Neural progenitor cell (in vitro differentiated cells): ENCODE data around the gene GET3. TPM values are rescaled to one million over a fixed set of nuclear protein-coding genes. Genes with fewer than 3 reads are reported as not detected.

Source experiments
- DNase-seq: peaks from one replicate; pipeline ENCODE4 v3.0.0-alpha.2; 2016; ENCODE audit warnings: low spot score
- H2AFZ ChIP-seq: fragments of 200-600 bp; sonication (generic); replicated peaks from 2 replicates; pipeline ENCODE4 v1.6.1; 2016; ENCODE audit warnings: antibody characterized with exemption
- H3F3A ChIP-seq: fragments of 200-600 bp; sonication (generic); 2 replicates; pipeline ENCODE4 v1.6.1; 2016; ENCODE audit warnings: antibody characterized with exemption, low read depth
- H3K27ac ChIP-seq: fragments of 200-600 bp; sonication (generic); 2 replicates; pipeline ENCODE4 v1.5.1; 2016; ENCODE audit warnings: mild to moderate bottlenecking
- H3K27me3 ChIP-seq: fragments of 200-600 bp; sonication (generic); 2 replicates; pipeline ENCODE4 v1.6.1; 2016; ENCODE audit warnings: mild to moderate bottlenecking, moderate library complexity
- H3K36me3 ChIP-seq: fragments of 200-600 bp; sonication (generic); 2 replicates; pipeline ENCODE4 v1.5.1; 2016
- H3K4me1 ChIP-seq: fragments of 200-600 bp; sonication (generic); 2 replicates; pipeline ENCODE4 v1.6.1; 2016; ENCODE audit warnings: mixed run types
- H3K4me2 ChIP-seq: fragments of 200-600 bp; sonication (generic); 2 replicates; pipeline ENCODE4 v1.6.1; 2016
- H3K4me3 ChIP-seq: fragments of 200-600 bp; sonication (generic); 2 replicates; pipeline ENCODE4 v1.5.1; 2016
- H3K79me2 ChIP-seq: fragments of 200-600 bp; sonication (generic); 2 replicates; pipeline ENCODE4 v1.6.1; 2016; ENCODE audit warnings: low read depth
- H3K9ac ChIP-seq: fragments of 200-600 bp; sonication (generic); 2 replicates; pipeline ENCODE4 v1.6.1; 2016
- H3K9me3 ChIP-seq: fragments of 200-600 bp; sonication (generic); 2 replicates; pipeline ENCODE4 v1.5.1; 2016; ENCODE audit warnings: low read depth
- H4K20me1 ChIP-seq: fragments of 200-600 bp; sonication (generic); 2 replicates; pipeline ENCODE4 v1.6.1; 2016; ENCODE audit warnings: low read depth
- H3K27ac Mint-ChIP-seq: 3 replicates; pipeline ENCODE4 v1.8.0; 2021; ENCODE audit warnings: mixed read lengths
- H3K27me3 Mint-ChIP-seq: 2 replicates; pipeline ENCODE4 v1.8.0; 2022; ENCODE audit warnings: low read depth, mild to moderate bottlenecking, inconsistent platforms, moderate library complexity, mixed read lengths; ENCODE audit not compliant: insufficient read depth
- H3K36me3 Mint-ChIP-seq: 3 replicates; pipeline ENCODE4 v1.8.0; 2021; ENCODE audit warnings: mixed read lengths
- H3K4me1 Mint-ChIP-seq: 3 replicates; pipeline ENCODE4 v1.8.0; 2021; ENCODE audit warnings: mixed read lengths
- H3K4me3 Mint-ChIP-seq: 3 replicates; pipeline ENCODE4 v1.8.0; 2021; ENCODE audit warnings: mild to moderate bottlenecking, moderate library complexity, mixed read lengths
- H3K9me3 Mint-ChIP-seq: 3 replicates; pipeline ENCODE4 v1.8.0; 2020; ENCODE audit warnings: mixed read lengths
- CTCF ChIP-seq: fragments of 200-600 bp; sonication (generic); IDR thresholded peaks from 2 replicates; pipeline ENCODE4 v1.5.1; 2017; ENCODE audit warnings: antibody characterized with exemption, mild to moderate bottlenecking
- EZH2 ChIP-seq: fragments of 200-600 bp; sonication (generic); IDR thresholded peaks from 2 replicates; pipeline ENCODE4 v1.6.1; 2017; ENCODE audit warnings: antibody characterized with exemption, mild to moderate bottlenecking, moderate library complexity
- EZH2phosphoT487 ChIP-seq: fragments of 200-600 bp; sonication (generic); IDR thresholded peaks from 2 replicates; pipeline ENCODE4 v1.6.1; 2017; ENCODE audit warnings: antibody characterized with exemption
- total RNA-seq: library from RNA; depleted of rRNA; stranded (reverse); fragments of >200 nt; gene quantifications from 2 replicates; pipeline ENCODE4 v1.2.3, GENCODE V29; 2015; ENCODE audit warnings: low replicate concordance

Gene GET3
- total RNA-seq, 1 donor from 2014 or later: 62.9 TPM

DNA sequence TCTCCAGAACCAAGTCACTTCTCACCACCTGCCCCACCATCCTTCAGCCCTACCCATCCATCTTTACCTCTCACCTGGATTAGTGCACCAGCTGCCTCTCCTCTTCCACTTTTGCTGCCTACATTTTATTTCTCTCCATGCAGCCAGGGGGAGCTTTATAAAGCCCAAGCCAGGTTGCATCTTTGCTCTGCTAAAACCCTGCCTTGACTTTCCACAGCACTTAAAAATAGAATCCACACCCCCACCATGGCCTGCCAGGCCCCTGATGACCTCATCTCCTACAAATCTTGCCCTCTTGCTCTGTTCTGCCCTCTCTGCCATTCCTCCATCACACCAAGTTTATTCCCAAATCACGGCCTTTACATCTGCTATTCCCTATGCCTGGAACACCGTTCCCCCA is 36.3 kb downstream of the GET3 start:
- DNase-seq: no peak
- H3K36me3 ChIP-seq: no peaks in the 10 kb centered on the region
- no peak overlapping the region for H2AFZ ChIP-seq
- no peak overlapping the region for H3K4me2 ChIP-seq
- no peaks in the 10 kb centered on the region for H3K79me2 ChIP-seq
- no peak overlapping the region for H3K27ac Mint-ChIP-seq
- peaks cover 4% of the 10 kb centered on the region for H3K36me3 Mint-ChIP-seq
- no peaks in the 10 kb centered on the region for H3K9me3 Mint-ChIP-seq
- H3K27ac ChIP-seq: no peak overlapping the region
- peaks cover 11% of the 10 kb centered on the region for H3K4me1 ChIP-seq
- peaks cover 34% of the 10 kb centered on the region for H3F3A ChIP-seq
- peaks cover 5% of the 10 kb centered on the region for H3K27me3 Mint-ChIP-seq
- H3K4me1 Mint-ChIP-seq: peaks cover 20% of the 10 kb centered on the region
- H3K27me3 ChIP-seq: peaks cover 13% of the 10 kb centered on the region
- H4K20me1 ChIP-seq: no peaks in the 10 kb centered on the region
- H3K9ac ChIP-seq: no peak overlapping the region
- H3K9me3 ChIP-seq: no peaks in the 10 kb centered on the region
- peak overlapping the region; percentile 34 for H3K4me3 Mint-ChIP-seq
- TF ChIP-seq EZH2phosphoT487 (no peak), EZH2 (no peak), CTCF (peak; percentile 22)
- no peak overlapping the region for H3K4me3 ChIP-seq

GRCh38 chr19:12774588-12775555 is 37.6 kb downstream of the GET3 start, which contains the start of gene HOOK2:
Gene HOOK2, minus strand, starts transcription at chr19:12775552. Its CDS starts 103 bp downstream, at chr19:12775449.
- Histone ChIP-seq H3K27me3 (peaks cover 13% of the 10 kb centered on the region), H3K79me2 (no peaks in the 10 kb centered on the region), H4K20me1 (no peaks in the 10 kb centered on the region), H3F3A (peaks cover 42% of the 10 kb centered on the region), H3K9ac (no peak within 1 kb of the TSS), H3K9me3 (no peaks in the 10 kb centered on the region), H3K27ac (no peak within 1 kb of the TSS), H3K4me3 (peak within 1 kb of the TSS; percentile 78), H3K4me1 (peaks cover 20% of the 10 kb centered on the region), H2AFZ (peak within 1 kb of the TSS; percentile 97), H3K4me2 (peak within 1 kb of the TSS; percentile 95), H3K36me3 (no peaks in the 10 kb centered on the region)
- no peaks in the 10 kb centered on the region for H3K9me3 Mint-ChIP-seq
- H3K27me3 Mint-ChIP-seq: peaks cover 9% of the 10 kb centered on the region
- DNase-seq: peak; percentile 37
- H3K4me3 Mint-ChIP-seq: peak within 1 kb of the TSS; percentile 83
- peaks cover 4% of the 10 kb centered on the region for H3K36me3 Mint-ChIP-seq
- peaks cover 27% of the 10 kb centered on the region for H3K4me1 Mint-ChIP-seq
- TF ChIP-seq CTCF: no peak
- no peak for TF ChIP-seq EZH2phosphoT487
- TF ChIP-seq EZH2: no peak
- H3K27ac Mint-ChIP-seq: no peak within 1 kb of the TSS

- peaks cover 33% of the 10 kb centered on the region for H3K4me1 Mint-ChIP-seq
- no peak overlapping the region for H3K27ac ChIP-seq
- peaks cover 22% of the 10 kb centered on the region for H3K4me1 ChIP-seq
- H4K20me1 ChIP-seq: no peaks in the 10 kb centered on the region
- peak; percentile 9 for TF ChIP-seq EZH2
- no peak for TF ChIP-seq EZH2phosphoT487
- TF ChIP-seq CTCF: peak; percentile 98
- peak; percentile 89 for DNase-seq
- H3K9ac ChIP-seq: no peak overlapping the region
- H2AFZ ChIP-seq: peak overlapping the region; percentile 27
- H3K79me2 ChIP-seq: no peaks in the 10 kb centered on the region
- no peaks in the 10 kb centered on the region for H3K36me3 ChIP-seq
- peak overlapping the region; percentile 60 for H3K4me3 ChIP-seq
- H3K9me3 ChIP-seq: no peaks in the 10 kb centered on the region
- H3K4me3 Mint-ChIP-seq: peak overlapping the region; percentile 84
- peaks cover 16% of the 10 kb centered on the region for H3K27me3 Mint-ChIP-seq
- peaks cover 52% of the 10 kb centered on the region for H3F3A ChIP-seq
- H3K4me2 ChIP-seq: peak overlapping the region; percentile 91
- peaks cover 4% of the 10 kb centered on the region for H3K36me3 Mint-ChIP-seq
- no peak overlapping the region for H3K27ac Mint-ChIP-seq
- H3K27me3 ChIP-seq: peaks cover 10% of the 10 kb centered on the region
- peaks cover 2% of the 10 kb centered on the region for H3K9me3 Mint-ChIP-seq
These were observed 40.1 kb downstream of the GET3 start for GRCh38 chr19:12777217-12778016.
